GM20000 (cell line): ENCODE results near the gene TUT4.

Source experiments
- DNase-seq: peaks from one replicate; pipeline ENCODE4 v3.0.0; 2012; ENCODE audit warnings: low spot score
- CTCF ChIP-seq: IDR thresholded peaks from 2 replicates; pipeline ENCODE4 v1.5.1; 2012; ENCODE audit warnings: mild to moderate bottlenecking, control low read depth; ENCODE audit errors: extremely low read depth, missing control alignments

TUT4 gene

DNA sequence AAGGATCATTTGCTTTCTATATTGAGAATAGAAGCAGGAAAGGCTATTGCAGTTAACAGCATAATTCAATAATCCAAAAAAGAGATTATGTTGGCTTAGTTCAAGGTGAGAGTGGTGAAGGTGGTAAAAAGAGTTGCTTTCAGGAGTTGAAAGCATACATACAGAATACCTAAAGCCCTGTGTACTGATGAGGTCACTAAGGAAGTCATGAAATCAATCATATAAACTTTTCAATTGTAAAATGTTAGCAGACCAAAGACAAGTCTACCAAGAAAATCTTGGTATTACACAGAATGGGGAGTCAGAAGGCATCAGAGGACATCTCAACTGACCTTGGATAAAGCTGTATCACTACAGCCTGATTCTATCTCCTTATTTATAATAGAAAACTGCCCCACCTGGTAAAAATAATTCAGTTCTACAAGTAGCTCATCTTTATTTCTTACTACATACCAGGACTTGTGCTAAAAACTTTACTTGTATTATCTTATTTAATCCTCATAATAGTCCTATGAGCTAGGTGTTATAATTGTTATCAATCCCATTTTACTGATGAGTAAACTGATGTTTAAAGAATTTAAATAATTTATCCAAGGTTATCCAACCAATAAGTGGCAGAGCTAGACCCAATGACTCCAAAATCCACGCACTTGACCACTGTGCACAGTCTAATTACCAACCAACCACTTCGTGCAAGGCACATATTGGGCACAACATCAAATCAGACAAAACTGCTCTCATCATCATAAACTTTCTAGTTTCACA is 40.9 kb downstream of the TUT4 start:
- no peak for DNase-seq
- no peak for TF ChIP-seq CTCF

- no peak for TF ChIP-seq CTCF
- no peak for DNase-seq
These were observed 41.5 kb downstream of the TUT4 start for GRCh38 chr1:52511439-52511838.

DNA sequence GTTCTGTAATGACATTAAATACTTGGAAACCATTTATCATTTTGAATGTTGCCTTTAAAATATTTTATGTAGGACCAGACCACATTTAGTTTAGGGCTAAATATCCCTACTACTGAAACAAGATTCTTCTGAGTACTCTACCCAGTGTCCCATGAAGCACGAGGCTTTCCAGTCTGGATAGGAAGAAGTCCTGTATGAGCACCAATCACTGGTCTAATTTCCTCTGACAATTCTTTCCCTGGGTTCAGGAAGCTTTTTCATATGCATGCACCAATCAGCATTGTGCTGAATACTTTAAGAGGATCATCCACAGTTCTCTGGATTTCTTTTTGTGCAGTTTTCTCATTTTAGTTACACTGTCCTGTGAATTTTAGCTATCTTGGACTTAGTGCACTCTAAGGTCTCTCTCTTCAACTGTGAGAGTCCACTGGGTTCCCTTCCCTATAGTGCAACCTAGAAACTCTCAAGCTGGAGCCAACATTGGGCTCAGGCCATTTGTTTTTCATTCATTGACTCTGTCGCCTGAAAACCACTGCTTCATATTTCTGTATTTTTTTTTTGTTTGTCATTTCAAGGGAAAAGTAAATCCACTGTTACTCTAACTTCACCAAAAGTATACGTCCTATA is 45.9 kb downstream of the TUT4 start:
- DNase-seq, result no peak
- no peak for TF ChIP-seq CTCF

DNA sequence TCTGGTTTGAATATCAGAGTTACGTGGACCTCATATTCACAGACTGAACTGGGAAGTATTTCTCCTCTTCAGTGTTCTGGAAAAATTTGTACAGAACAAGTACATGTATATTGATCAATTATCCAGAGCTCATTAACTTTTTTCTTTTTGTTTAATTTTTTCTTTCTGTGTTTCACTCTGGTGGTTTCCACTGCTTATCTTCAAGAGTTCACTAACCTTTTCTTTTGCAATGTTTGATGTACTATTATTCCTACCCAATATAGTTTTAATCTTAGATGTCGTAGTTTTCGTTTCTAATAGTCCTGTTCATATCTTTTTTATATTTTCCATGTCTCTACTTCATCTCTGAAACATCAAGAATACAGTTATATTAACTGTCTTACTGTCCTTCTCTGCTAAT is 46.5 kb downstream of the TUT4 start:
- no peak for DNase-seq
- no peak for TF ChIP-seq CTCF

- DNase-seq, result no peak
- TF ChIP-seq CTCF, result no peak
These were observed 48.2 kb downstream of the TUT4 start for GRCh38 chr1:52504720-52505119.

DNA sequence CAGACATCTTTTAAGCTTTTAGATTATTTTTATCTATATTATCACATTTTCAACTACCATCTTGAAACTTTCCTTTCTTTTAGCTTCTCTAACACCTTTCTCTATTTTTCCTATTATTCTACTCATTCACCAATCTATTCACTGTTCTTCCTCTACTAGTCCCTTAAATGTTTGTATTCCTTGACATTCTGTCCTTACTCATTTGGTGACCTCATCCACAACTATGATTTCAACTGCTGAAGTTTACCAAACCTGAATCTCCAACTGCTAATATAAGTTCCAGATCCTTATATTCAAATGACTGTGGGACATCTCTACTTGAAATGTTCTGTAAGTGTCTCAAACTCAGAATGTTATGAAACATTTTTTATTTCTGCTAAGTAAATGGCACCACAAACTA is 49.2 kb downstream of the TUT4 start:
- TF ChIP-seq CTCF, result no peak
- DNase-seq, result no peak

- no peak for TF ChIP-seq CTCF
- DNase-seq, result no peak
These were observed 50.1 kb downstream of the TUT4 start for GRCh38 chr1:52502789-52503188.
